HepG2 (cell line): Measurements from ENCODE around the gene MEF2A. TPM values are rescaled to one million over a fixed set of nuclear protein-coding genes. Genes with fewer than 3 reads are reported as not detected.
A peak's percentile ranks its signal among the peaks of the same experiment; 100 is the strongest.

Source experiments
- ARNT ChIP-seq: fragments of 450-650 bp; IDR thresholded peaks from 2 replicates; pipeline ENCODE4 v1.6.1; 2017
- ASH2L ChIP-seq: fragments of 300-600, 200-600 bp; sonication (generic); IDR thresholded peaks from 2 replicates; pipeline ENCODE4 v1.7.0; 2017; ENCODE audit warnings: low read depth, mild to moderate bottlenecking, moderate library complexity, mixed read lengths, low read length; ENCODE audit not compliant: insufficient read length
- ATRX ChIP-seq: sonication (generic); formaldehyde crosslinking; IDR thresholded peaks from 2 replicates; pipeline ENCODE4 v1.4.0; 2020; ENCODE audit warnings: missing genetic modification reagents, borderline replicate concordance
- CAMTA2 ChIP-seq: sonication (generic); formaldehyde crosslinking; IDR thresholded peaks from 2 replicates; pipeline ENCODE4 v1.4.0; 2020; ENCODE audit warnings: mild to moderate bottlenecking, missing genetic modification reagents, borderline replicate concordance
- CENPT ChIP-seq: sonication (generic); formaldehyde crosslinking; IDR thresholded peaks from 2 replicates; pipeline ENCODE4 v1.8.0; 2022; ENCODE audit warnings: low read depth, mild to moderate bottlenecking, moderate library complexity, missing genetic modification reagents
- EZH2 ChIP-seq: conservative IDR thresholded peaks from 2 replicates; pipeline ENCODE4 v1.6.1; 2012; ENCODE audit warnings: mild to moderate bottlenecking, low read depth, low read length, moderate library complexity
- FOSL2 ChIP-seq: sonication (generic); formaldehyde crosslinking; IDR thresholded peaks from 2 replicates; pipeline ENCODE4 v1.4.0; 2020; ENCODE audit warnings: missing genetic modification reagents
- FOXK2 ChIP-seq: fragments of 450-650 bp; IDR thresholded peaks from 2 replicates; pipeline ENCODE4 v1.6.1; 2016
- HDAC2 ChIP-seq: sonication (generic); formaldehyde crosslinking; IDR thresholded peaks from 2 replicates; pipeline ENCODE4 v1.4.0; 2020; ENCODE audit warnings: missing genetic modification reagents
- HOXA3 ChIP-seq: sonication (generic); formaldehyde crosslinking; IDR thresholded peaks from 2 replicates; pipeline ENCODE4 v1.5.0; 2020; ENCODE audit warnings: missing genetic modification reagents
- MIXL1 ChIP-seq: IDR thresholded peaks from 2 replicates; pipeline ENCODE4 v1.6.1; 2016
- RARG ChIP-seq: sonication (generic); formaldehyde crosslinking; IDR thresholded peaks from 2 replicates; pipeline ENCODE4 v1.4.0; 2020; ENCODE audit warnings: low read depth, mild to moderate bottlenecking, missing genetic modification reagents
- RBM22 ChIP-seq: fragments of 200-400 bp; formaldehyde crosslinking; optimal IDR thresholded peaks from 2 replicates; pipeline ENCODE3; 2017; ENCODE audit warnings: mild to moderate bottlenecking, low read length, moderate library complexity
- SALL2 ChIP-seq: sonication (generic); formaldehyde crosslinking; IDR thresholded peaks from 2 replicates; pipeline ENCODE4 v1.8.1; 2023; ENCODE audit warnings: mild to moderate bottlenecking, missing genetic modification reagents, inconsistent platforms
- STAT5B ChIP-seq: sonication (generic); formaldehyde crosslinking; IDR thresholded peaks from 2 replicates; pipeline ENCODE4 v1.4.0; 2020; ENCODE audit warnings: missing genetic modification reagents
- TAF15 ChIP-seq: fragments of 200-400 bp; formaldehyde crosslinking; IDR thresholded peaks from one replicate; pipeline ENCODE4 v1.6.1; 2018; ENCODE audit warnings: mild to moderate bottlenecking, low read depth, low read length; ENCODE audit not compliant: poor library complexity, severe bottlenecking
- TBX3 ChIP-seq: fragments of 450-650 bp; IDR thresholded peaks from 2 replicates; pipeline ENCODE4 v1.6.1; 2017; ENCODE audit warnings: antibody characterized with exemption, mild to moderate bottlenecking, inconsistent platforms, borderline replicate concordance
- THYN1 ChIP-seq: sonication (generic); formaldehyde crosslinking; IDR thresholded peaks from 2 replicates; pipeline ENCODE4 v1.8.1; 2023; ENCODE audit warnings: low read depth, mild to moderate bottlenecking, moderate library complexity, missing genetic modification reagents, borderline replicate concordance
- TOE1 ChIP-seq: sonication (generic); formaldehyde crosslinking; IDR thresholded peaks from 2 replicates; pipeline ENCODE4 v1.4.0; 2020; ENCODE audit warnings: mild to moderate bottlenecking, missing genetic modification reagents
- U2AF2 ChIP-seq: fragments of 200-400 bp; formaldehyde crosslinking; IDR thresholded peaks from 2 replicates; pipeline ENCODE4 v1.6.1; 2017; ENCODE audit warnings: low read depth, mild to moderate bottlenecking, low read length
- ZFP36L2 ChIP-seq: sonication (generic); formaldehyde crosslinking; IDR thresholded peaks from 2 replicates; pipeline ENCODE4 v1.4.0; 2020; ENCODE audit warnings: missing genetic modification reagents
- ZNF549 ChIP-seq: sonication (generic); formaldehyde crosslinking; IDR thresholded peaks from 2 replicates; pipeline ENCODE4 v1.5.0; 2020; ENCODE audit warnings: missing genetic modification reagents
- ZNF652 ChIP-seq: IDR thresholded peaks from 2 replicates; pipeline ENCODE4 v1.6.1; 2016; ENCODE audit warnings: low read depth, borderline replicate concordance
- ZNF850 ChIP-seq: sonication (generic); formaldehyde crosslinking; conservative IDR thresholded peaks from 2 replicates; pipeline ENCODE4 v1.9.0; 2021; ENCODE audit warnings: mild to moderate bottlenecking, missing genetic modification reagents
- polyA plus RNA-seq, 8 experiments: library from polyadenylated mRNA; depleted of rRNA in 3 of 8; stranded (reverse) in 7 of 8; unstranded in 1 of 8; fragments of >200 nt; fragmentation: Illumina TruSeq in 4 of 8; extraction: Trizol in 4 of 8; gene quantifications; 2 replicates each; pipeline versions ENCODE4 v1.2.1 to v1.2.3, GENCODE V29; 2011 to 2016; ENCODE audit warnings: low read depth in 4 of 8, missing spikeins in 1 of 8, mixed read lengths in 1 of 8; ENCODE audit not compliant: insufficient read depth in 1 of 8
- total RNA-seq, 5 experiments: library from RNA; depleted of rRNA; stranded (reverse); fragments of >200 nt; fragmentation: Illumina TruSeq; extraction: Trizol; gene quantifications; 2 replicates each; pipeline ENCODE4 v1.2.3, GENCODE V29; 2016; ENCODE audit warnings: low read depth in 1 of 5
- TF ChIP-seq, protein P1 (sequence below): sonication (generic); formaldehyde crosslinking; IDR thresholded peaks from 2 replicates; pipeline ENCODE4 v1.4.0; 2020; ENCODE audit warnings: low read depth, mild to moderate bottlenecking, missing genetic modification reagents
- TF ChIP-seq, protein P2 (sequence below): sonication (generic); formaldehyde crosslinking; IDR thresholded peaks from 2 replicates; pipeline ENCODE4 v1.8.1; 2023; ENCODE audit warnings: missing genetic modification reagents, mild to moderate bottlenecking, borderline replicate concordance
- TF ChIP-seq, protein P3 (sequence below): sonication (generic); formaldehyde crosslinking; IDR thresholded peaks from 2 replicates; pipeline ENCODE4 v1.8.0; 2022; ENCODE audit warnings: low read depth, missing genetic modification reagents
- TF ChIP-seq, protein P4 (sequence below): sonication (generic); formaldehyde crosslinking; IDR thresholded peaks from 2 replicates; pipeline ENCODE4 v1.4.0; 2020; ENCODE audit warnings: missing genetic modification reagents, low read depth, mild to moderate bottlenecking, borderline replicate concordance
- TF ChIP-seq, protein P5 (sequence below): sonication (generic); formaldehyde crosslinking; IDR thresholded peaks from 2 replicates; pipeline ENCODE4 v1.4.0; 2020; ENCODE audit warnings: mild to moderate bottlenecking, missing genetic modification reagents

MEF2A gene
- total and polyA plus RNA-seq, 2 of the 13 experiments (the other 11 are each of a cell fraction or from before 2014, with no cell fraction given), result 15.2 to 24.4 TPM

DNA sequence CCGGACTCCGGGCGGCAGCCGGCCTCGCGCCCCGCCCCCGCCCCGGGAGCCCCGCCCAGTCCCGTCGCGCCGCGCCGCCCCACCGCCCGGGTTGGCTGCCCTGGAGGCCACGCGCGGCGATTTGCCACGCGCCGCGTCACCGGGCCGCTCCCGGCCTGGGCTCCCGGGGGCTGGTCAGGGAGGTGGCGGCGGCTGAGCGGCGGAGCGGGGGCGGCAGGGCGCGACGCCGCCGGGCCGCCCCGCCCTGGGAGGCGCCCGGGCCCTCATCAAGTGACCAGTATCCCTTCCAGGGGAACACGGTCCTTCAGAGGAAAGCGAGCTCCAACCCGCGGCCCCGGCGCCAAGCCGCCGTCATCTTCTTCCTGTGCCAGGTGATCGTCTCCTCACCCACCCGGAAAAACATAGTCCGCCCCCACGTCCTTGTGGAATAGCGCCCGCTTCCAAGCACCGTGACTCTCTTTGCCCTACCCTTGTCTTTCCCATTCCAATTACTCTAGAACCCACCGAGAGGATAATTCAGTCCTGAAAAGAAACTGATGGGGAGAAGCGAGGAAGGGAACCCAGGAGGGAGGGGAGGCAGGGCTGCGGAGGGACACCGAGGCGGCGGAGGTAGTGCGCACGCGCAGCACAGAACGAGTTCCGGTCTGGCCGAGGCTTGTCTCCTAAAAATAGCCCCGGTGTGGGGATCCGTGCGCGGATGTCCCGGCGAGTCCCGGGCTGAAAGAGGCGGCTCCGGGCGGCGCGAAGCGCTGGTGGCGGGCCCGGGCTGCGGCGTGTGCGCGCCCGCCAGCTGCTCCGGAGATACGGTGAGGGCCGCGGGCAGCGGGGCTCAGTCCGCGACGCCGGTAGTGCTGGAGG is at the start of gene MEF2A (continued):
- TF ChIP-seq TBX3 (peak; percentile 36; the same call in 1 of the 2 replicates), FOSL2 (CRISPR knock-in tag) (no peak), ZFP36L2 (CRISPR knock-in tag) (no peak), ATRX (no peak), FOXK2 (no peak), RBM22 (no peak), HOXA3 (CRISPR knock-in tag) (peak; percentile 75), SALL2 (CRISPR knock-in tag) (no peak; the same call in 1 of the 2 replicates), CAMTA2 (no peak), CENPT (no peak), ZNF652 (no peak), RARG (no peak), ZNF549 (CRISPR knock-in tag) (no peak), THYN1 (CRISPR knock-in tag) (no peak), U2AF2 (no peak), TAF15 (no peak), EZH2 (no peak), TOE1 (CRISPR knock-in tag) (no peak), STAT5B (CRISPR knock-in tag) (no peak), ARNT (no peak), MIXL1 (CRISPR knock-in tag) (no peak), HDAC2 (CRISPR knock-in tag) (peak; percentile 71; the same call in 1 of the 2 replicates), ASH2L (peak; percentile 93), ZNF850 (no peak)
- TF ChIP-seq, protein P1, sequence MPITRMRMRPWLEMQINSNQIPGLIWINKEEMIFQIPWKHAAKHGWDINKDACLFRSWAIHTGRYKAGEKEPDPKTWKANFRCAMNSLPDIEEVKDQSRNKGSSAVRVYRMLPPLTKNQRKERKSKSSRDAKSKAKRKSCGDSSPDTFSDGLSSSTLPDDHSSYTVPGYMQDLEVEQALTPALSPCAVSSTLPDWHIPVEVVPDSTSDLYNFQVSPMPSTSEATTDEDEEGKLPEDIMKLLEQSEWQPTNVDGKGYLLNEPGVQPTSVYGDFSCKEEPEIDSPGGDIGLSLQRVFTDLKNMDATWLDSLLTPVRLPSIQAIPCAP (CRISPR knock-in tag), result no peak
- TF ChIP-seq, protein P2, sequence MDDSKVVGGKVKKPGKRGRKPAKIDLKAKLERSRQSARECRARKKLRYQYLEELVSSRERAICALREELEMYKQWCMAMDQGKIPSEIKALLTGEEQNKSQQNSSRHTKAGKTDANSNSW (CRISPR knock-in tag), result no peak
- TF ChIP-seq, protein P3, sequence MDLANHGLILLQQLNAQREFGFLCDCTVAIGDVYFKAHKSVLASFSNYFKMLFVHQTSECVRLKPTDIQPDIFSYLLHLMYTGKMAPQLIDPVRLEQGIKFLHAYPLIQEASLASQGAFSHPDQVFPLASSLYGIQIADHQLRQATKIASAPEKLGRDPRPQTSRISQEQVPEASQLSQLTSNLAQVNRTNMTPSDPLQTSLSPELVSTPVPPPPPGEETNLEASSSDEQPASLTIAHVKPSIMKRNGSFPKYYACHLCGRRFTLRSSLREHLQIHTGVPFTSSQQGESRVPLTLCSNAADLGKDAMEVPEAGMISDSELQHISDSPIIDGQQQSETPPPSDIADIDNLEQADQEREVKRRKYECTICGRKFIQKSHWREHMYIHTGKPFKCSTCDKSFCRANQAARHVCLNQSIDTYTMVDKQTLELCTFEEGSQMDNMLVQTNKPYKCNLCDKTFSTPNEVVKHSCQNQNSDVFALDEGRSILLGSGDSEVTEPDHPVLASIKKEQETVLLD (CRISPR knock-in tag), result peak; percentile 69; the same call in 1 of the 2 replicates
- TF ChIP-seq, protein P4, sequence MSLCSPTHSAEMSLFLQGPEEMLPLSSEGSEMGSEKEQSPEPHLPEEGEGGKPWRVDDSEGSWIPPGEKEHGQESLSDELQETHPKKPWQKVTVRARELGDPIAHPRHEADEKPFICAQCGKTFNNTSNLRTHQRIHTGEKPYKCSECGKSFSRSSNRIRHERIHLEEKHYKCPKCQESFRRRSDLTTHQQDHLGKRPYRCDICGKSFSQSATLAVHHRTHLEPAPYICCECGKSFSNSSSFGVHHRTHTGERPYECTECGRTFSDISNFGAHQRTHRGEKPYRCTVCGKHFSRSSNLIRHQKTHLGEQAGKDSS (CRISPR knock-in tag), result no peak
- TF ChIP-seq, protein P5, sequence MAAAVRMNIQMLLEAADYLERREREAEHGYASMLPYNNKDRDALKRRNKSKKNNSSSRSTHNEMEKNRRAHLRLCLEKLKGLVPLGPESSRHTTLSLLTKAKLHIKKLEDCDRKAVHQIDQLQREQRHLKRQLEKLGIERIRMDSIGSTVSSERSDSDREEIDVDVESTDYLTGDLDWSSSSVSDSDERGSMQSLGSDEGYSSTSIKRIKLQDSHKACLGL, result no peak
